ENCODE measurements around the gene HOXB9.

Gene HOXB9

DNA sequence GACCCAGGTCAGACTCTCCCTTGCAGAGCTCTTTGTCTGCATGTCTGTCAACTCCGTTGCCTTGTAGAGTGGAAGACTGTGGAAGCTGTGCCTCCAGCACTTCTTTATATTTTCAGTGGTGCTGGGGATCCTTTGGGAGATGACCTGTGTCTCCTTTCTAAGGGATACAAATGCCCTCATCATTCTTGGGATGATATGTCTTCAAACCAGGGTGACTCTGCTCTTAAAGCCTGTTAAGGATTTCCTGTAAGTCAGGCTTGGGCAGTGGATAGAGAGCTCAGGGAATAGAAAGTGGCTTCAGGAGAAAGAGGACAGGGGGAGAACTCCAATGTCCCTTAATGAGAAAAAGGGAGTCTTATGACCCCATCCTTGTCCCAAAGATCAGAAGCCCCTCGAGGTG is 37.6 kb downstream of the HOXB9 start:
- Histone ChIP-seq H3K4me1 (ENCODE audit: control insufficient read depth, low read length) (peaks cover 15% of the 10 kb centered on the region), H3K27ac (ENCODE audit: low read depth, low read length) (no peak overlapping the region), H3K4me2 (ENCODE audit: low read length) (no peak overlapping the region), H3K9me3 (ENCODE audit: control insufficient read depth, insufficient read depth, low read length) (no peaks in the 10 kb centered on the region), H3F3A (ENCODE audit: control insufficient read depth, insufficient read depth) (no peaks in the 10 kb centered on the region), H4K20me1 (ENCODE audit: control insufficient read depth, insufficient read depth, low read depth, low read length) (peaks cover 5% of the 10 kb centered on the region; the same call in 1 of the 2 replicates), H3K79me2 (ENCODE audit: control insufficient read depth, low read length) (no peaks in the 10 kb centered on the region), H3K9me2 (replicated peaks; ENCODE audit: control insufficient read depth, low read length) (no peaks in the 10 kb centered on the region), H3K4me3 (ENCODE audit: low read length) (no peak overlapping the region), H3K36me3 (ENCODE audit: control insufficient read depth, low read length) (no peaks in the 10 kb centered on the region), H3K27me3 (ENCODE audit: control insufficient read depth, low read length) (peaks cover 88% of the 10 kb centered on the region)
- no peak for TF ChIP-seq EZH2phosphoT487 (IDR thresholded peaks at IDR 0.05; ENCODE audit: borderline replicate concordance, low read length)
- TF ChIP-seq, protein P1, sequence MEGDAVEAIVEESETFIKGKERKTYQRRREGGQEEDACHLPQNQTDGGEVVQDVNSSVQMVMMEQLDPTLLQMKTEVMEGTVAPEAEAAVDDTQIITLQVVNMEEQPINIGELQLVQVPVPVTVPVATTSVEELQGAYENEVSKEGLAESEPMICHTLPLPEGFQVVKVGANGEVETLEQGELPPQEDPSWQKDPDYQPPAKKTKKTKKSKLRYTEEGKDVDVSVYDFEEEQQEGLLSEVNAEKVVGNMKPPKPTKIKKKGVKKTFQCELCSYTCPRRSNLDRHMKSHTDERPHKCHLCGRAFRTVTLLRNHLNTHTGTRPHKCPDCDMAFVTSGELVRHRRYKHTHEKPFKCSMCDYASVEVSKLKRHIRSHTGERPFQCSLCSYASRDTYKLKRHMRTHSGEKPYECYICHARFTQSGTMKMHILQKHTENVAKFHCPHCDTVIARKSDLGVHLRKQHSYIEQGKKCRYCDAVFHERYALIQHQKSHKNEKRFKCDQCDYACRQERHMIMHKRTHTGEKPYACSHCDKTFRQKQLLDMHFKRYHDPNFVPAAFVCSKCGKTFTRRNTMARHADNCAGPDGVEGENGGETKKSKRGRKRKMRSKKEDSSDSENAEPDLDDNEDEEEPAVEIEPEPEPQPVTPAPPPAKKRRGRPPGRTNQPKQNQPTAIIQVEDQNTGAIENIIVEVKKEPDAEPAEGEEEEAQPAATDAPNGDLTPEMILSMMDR (IDR thresholded peaks at IDR 0.05; ENCODE audit: low read depth, low read length, poor library complexity, severe bottlenecking), result no peak

DNA sequence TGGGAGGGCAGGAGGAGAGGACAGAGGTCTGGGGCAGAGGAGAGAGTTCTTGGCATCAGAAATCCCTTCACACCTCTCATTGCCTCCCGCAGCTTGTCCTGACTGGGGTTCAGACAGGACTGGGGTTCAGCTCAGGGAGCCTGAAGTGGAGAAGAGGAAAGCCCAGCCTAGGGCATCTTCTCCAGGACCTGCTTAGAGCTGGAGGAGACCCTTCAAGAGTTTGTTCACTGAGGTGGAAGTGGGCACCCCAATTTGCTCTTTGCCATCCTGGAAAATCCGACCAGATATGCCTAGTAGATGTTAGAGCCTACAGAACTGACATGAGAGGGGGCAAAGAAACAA is 38.1 kb downstream of the HOXB9 start:
- H3K4me3 ChIP-seq (ENCODE audit: low read length), result no peak overlapping the region
- H3K4me1 ChIP-seq (ENCODE audit: control insufficient read depth, low read length), result peaks cover 15% of the 10 kb centered on the region
- peaks cover 7% of the 10 kb centered on the region; the same call in 1 of the 2 replicates for H4K20me1 ChIP-seq (ENCODE audit: control insufficient read depth, insufficient read depth, low read depth, low read length)
- TF ChIP-seq EZH2phosphoT487 (IDR thresholded peaks at IDR 0.05; ENCODE audit: borderline replicate concordance, low read length), result no peak
- TF ChIP-seq, protein P1 (IDR thresholded peaks at IDR 0.05; ENCODE audit: low read depth, low read length, poor library complexity, severe bottlenecking), result no peak
- H3K27me3 ChIP-seq (ENCODE audit: control insufficient read depth, low read length), result peaks cover 88% of the 10 kb centered on the region
- no peaks in the 10 kb centered on the region for H3F3A ChIP-seq (ENCODE audit: control insufficient read depth, insufficient read depth)
- no peaks in the 10 kb centered on the region for H3K79me2 ChIP-seq (ENCODE audit: control insufficient read depth, low read length)
- no peaks in the 10 kb centered on the region for H3K9me2 ChIP-seq (replicated peaks; ENCODE audit: control insufficient read depth, low read length)
- no peak overlapping the region for H3K27ac ChIP-seq (ENCODE audit: low read depth, low read length)
- H3K9me3 ChIP-seq (ENCODE audit: control insufficient read depth, insufficient read depth, low read length), result no peaks in the 10 kb centered on the region
- no peaks in the 10 kb centered on the region for H3K36me3 ChIP-seq (ENCODE audit: control insufficient read depth, low read length)
- H3K4me2 ChIP-seq (ENCODE audit: low read length), result no peak overlapping the region

DNA sequence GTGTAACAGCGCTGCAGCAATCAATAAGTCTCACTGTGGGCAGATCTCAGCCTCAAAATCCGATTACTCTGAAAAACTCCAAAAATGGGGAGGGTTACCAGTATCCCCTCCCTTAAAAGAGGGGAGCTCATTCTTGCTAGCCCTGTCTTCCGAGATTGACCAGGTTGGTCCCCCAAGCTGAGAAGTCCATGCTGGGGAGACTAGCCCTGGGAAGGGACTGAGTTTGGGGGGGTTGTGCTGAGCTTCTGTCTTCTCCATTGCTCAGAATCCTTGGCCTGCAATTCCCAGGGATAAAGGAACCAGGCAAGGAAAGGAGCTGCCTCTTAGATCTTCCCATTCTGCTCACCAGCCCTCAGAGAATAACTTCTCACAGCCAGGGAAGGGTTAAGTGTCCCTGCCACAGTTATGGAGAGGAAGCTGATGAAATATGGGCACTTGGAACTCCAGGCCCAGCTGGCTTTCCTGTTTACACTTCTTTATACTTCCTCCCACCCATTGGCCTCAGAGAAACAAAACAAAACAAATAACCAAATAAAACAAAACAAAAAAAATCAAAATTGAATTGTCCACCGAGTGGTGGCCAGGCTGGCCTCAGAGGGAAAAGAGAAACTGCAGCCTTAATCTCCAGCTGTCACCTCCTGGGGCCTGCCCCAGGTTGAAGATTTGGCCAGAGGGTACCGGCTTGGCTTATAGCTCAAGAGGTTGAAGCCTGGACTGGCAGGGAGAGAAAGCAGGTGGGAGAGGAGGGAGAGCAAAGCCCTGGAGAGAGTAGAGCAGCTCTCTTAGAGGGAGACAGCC is 38.7 kb downstream of the HOXB9 start:
- Histone ChIP-seq H3K4me1 (ENCODE audit: control insufficient read depth, low read length) (peaks cover 15% of the 10 kb centered on the region), H3K79me2 (ENCODE audit: control insufficient read depth, low read length) (no peaks in the 10 kb centered on the region), H3K36me3 (ENCODE audit: control insufficient read depth, low read length) (no peaks in the 10 kb centered on the region), H3F3A (ENCODE audit: control insufficient read depth, insufficient read depth) (no peaks in the 10 kb centered on the region), H4K20me1 (ENCODE audit: control insufficient read depth, insufficient read depth, low read depth, low read length) (peaks cover 7% of the 10 kb centered on the region; the same call in 1 of the 2 replicates), H3K4me3 (ENCODE audit: low read length) (no peak overlapping the region), H3K27me3 (ENCODE audit: control insufficient read depth, low read length) (peaks cover 89% of the 10 kb centered on the region), H3K27ac (ENCODE audit: low read depth, low read length) (no peak overlapping the region), H3K4me2 (ENCODE audit: low read length) (no peak overlapping the region), H3K9me2 (replicated peaks; ENCODE audit: control insufficient read depth, low read length) (no peaks in the 10 kb centered on the region), H3K9me3 (ENCODE audit: control insufficient read depth, insufficient read depth, low read length) (no peaks in the 10 kb centered on the region)
- TF ChIP-seq EZH2phosphoT487 (IDR thresholded peaks at IDR 0.05; ENCODE audit: borderline replicate concordance, low read length), result no peak
- TF ChIP-seq, protein P1 (IDR thresholded peaks at IDR 0.05; ENCODE audit: low read depth, low read length, poor library complexity, severe bottlenecking), result no peak
